Measurements from ENCODE around the gene ZNF407. TPM values are rescaled to one million over a fixed set of nuclear protein-coding genes. Genes with fewer than 3 reads are reported as not detected.

ZNF407 gene
- total and polyA plus RNA-seq, 2 of the 13 experiments (the other 11 are each of a cell fraction or from before 2014, with no cell fraction given) = 2.3 to 8.7 TPM

GRCh38 chr18:74589811-74590210, 7.9 kb upstream of the ZNF407 start (continued):
- TF ChIP-seq, protein P1, sequence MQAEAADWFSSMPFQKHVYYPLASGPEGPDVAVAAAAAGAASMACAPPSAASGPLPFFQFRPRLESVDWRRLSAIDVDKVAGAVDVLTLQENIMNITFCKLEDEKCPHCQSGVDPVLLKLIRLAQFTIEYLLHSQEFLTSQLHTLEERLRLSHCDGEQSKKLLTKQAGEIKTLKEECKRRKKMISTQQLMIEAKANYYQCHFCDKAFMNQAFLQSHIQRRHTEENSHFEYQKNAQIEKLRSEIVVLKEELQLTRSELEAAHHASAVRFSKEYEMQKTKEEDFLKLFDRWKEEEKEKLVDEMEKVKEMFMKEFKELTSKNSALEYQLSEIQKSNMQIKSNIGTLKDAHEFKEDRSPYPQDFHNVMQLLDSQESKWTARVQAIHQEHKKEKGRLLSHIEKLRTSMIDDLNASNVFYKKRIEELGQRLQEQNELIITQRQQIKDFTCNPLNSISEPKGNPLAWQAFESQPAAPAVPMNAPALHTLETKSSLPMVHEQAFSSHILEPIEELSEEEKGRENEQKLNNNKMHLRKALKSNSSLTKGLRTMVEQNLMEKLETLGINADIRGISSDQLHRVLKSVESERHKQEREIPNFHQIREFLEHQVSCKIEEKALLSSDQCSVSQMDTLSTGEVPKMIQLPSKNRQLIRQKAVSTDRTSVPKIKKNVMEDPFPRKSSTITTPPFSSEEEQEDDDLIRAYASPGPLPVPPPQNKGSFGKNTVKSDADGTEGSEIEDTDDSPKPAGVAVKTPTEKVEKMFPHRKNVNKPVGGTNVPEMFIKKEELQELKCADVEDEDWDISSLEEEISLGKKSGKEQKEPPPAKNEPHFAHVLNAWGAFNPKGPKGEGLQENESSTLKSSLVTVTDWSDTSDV (CRISPR knock-in tag; IDR thresholded peaks at IDR 0.05) = no peak

GRCh38 chr18:74590671-74591070, 7.0 kb upstream of the ZNF407 start:
- BruUV-seq (replicated peaks) = no TSS peak
- WGBS (ENCODE audit: low lambda C conversion rate) = 67% methylated on average over 1 of the region's 1 CpG
- Histone ChIP-seq H2AFZ (ENCODE audit: low read length) (no peak overlapping the region), H3K4me3 (replicated peaks in 1 of 3; ENCODE audit: insufficient read depth in 1 of 3, low read depth in 2 of 3, low read length in 3 of 3) (no peak overlapping the region), H3K36me3 (replicated peaks in 1 of 2; ENCODE audit: control insufficient read depth in 1 of 2, insufficient read depth in 2 of 2, low read length in 2 of 2) (no peaks in the 10 kb centered on the region; a peak in 1 of 5 replicates), H4K20me1 (ENCODE audit: insufficient read depth, low read length) (no peaks in the 10 kb centered on the region), H3K27me3 (ENCODE audit: control insufficient read depth in 1 of 2, insufficient read depth in 2 of 2, low read length in 2 of 2) (peaks cover 0 to 3% of the 10 kb centered on the region in 2 experiments; a peak in 3 of 5 replicates), H3K4me2 (ENCODE audit: low read depth, low read length) (no peak overlapping the region), H3K27ac (ENCODE audit: extremely low read length, insufficient read depth, low read length) (no peak overlapping the region), H3K9me3 (ENCODE audit: low read length) (no peaks in the 10 kb centered on the region), H3K9ac (ENCODE audit: insufficient read depth, low read depth, low read length) (no peak overlapping the region), H3K4me1 (ENCODE audit: insufficient read depth, low read length) (peaks cover 28% of the 10 kb centered on the region), H3K79me2 (ENCODE audit: insufficient read depth, low read length) (peaks cover 5% of the 10 kb centered on the region)
- CTCF ChIA-PET (ENCODE audit: low intra/inter-chr PET ratio, low total read pairs) = no interaction called here
- DNase-seq (ENCODE audit: low spot score) (no peak), FAIRE-seq (no peak), ATAC-seq (no peak)
- intact Hi-C loops (cut with micrococcal nuclease; ENCODE audit: unreplicated experiment) (no loop called here), in situ Hi-C loops (cut with HindIII; ENCODE audit: extremely low pct_ligation_motif_present, low pct_unique_long_range_greater_than_20kb) (no loop called here)
- TF ChIP-seq, protein P2, sequence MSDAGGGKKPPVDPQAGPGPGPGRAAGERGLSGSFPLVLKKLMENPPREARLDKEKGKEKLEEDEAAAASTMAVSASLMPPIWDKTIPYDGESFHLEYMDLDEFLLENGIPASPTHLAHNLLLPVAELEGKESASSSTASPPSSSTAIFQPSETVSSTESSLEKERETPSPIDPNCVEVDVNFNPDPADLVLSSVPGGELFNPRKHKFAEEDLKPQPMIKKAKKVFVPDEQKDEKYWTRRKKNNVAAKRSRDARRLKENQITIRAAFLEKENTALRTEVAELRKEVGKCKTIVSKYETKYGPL (CRISPR knock-in tag; IDR thresholded peaks at IDR 0.05) = no peak
- TF ChIP-seq, protein P3, sequence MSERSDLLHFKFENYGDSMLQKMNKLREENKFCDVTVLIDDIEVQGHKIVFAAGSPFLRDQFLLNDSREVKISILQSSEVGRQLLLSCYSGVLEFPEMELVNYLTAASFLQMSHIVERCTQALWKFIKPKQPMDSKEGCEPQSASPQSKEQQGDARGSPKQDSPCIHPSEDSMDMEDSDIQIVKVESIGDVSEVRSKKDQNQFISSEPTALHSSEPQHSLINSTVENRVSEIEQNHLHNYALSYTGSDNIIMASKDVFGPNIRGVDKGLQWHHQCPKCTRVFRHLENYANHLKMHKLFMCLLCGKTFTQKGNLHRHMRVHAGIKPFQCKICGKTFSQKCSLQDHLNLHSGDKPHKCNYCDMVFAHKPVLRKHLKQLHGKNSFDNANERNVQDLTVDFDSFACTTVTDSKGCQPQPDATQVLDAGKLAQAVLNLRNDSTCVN (CRISPR knock-in tag; IDR thresholded peaks at IDR 0.05; ENCODE audit: borderline replicate concordance) = no peak
- no peak for TF ChIP-seq CEBPG (CRISPR knock-in tag; IDR thresholded peaks at IDR 0.05)
- peak in 1 of 2 experiments; percentile 33; a peak in 1 of 4 replicates for TF ChIP-seq MAFK (conservative IDR thresholded peaks at IDR 0.05 in 1 of 2, IDR thresholded peaks at IDR 0.05 in 1 of 2; ENCODE audit: low read length in 2 of 2)
- POLR2A ChIA-PET = no interaction called here
